Jurkat, Clone E6-1 (cell line): ENCODE results near the gene CHRM4.

Experiments
- DNase-seq: peaks from one replicate; pipeline ENCODE4 v3.0.0-alpha.2; 2011; ENCODE audit warnings: low read depth, low spot score
- H3K4me3 ChIP-seq: 2 replicates; pipeline ENCODE4 v1.5.1; 2011; ENCODE audit warnings: mild to moderate bottlenecking, low read length, control low read depth, moderate library complexity

CHRM4 gene

DNA sequence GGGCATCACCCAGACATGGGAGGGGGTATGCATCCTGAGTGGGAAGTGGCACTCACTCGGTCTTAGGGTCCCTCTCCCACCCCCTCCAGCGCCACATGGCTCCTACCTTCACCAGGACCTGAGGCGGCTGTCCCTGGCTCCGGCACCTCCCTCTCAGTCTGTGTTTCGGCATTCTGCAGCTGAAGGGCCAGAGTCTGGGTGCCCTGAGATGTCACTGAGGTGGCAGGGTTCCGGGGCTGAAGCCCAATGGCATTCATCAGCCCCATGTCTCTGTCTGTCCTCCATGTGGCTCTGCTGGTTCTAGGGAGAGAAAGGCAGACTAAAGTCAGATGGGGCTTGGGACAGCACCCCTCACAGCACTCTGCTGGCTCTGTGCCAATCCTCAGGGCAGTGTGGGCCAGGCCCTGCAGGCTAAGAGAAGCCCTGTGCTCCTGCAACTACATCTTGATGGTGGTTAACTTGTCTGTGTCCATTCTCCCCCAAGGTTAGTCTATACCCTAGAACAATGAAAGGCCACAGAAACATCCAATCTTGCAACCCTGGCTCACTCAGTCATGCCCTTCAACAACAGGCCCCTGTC, 16.9 kb upstream of the CHRM4 start:
- no peak overlapping the region for H3K4me3 ChIP-seq
- no peak for DNase-seq

- no peak overlapping the region for H3K4me3 ChIP-seq
- no peak for DNase-seq
Observed at GRCh38 chr11:46407635-46408034, 16.1 kb upstream of the CHRM4 start.

- no peak overlapping the region for H3K4me3 ChIP-seq
- DNase-seq: no peak
Observed at GRCh38 chr11:46404476-46405017, 13.0 kb upstream of the CHRM4 start.

DNA sequence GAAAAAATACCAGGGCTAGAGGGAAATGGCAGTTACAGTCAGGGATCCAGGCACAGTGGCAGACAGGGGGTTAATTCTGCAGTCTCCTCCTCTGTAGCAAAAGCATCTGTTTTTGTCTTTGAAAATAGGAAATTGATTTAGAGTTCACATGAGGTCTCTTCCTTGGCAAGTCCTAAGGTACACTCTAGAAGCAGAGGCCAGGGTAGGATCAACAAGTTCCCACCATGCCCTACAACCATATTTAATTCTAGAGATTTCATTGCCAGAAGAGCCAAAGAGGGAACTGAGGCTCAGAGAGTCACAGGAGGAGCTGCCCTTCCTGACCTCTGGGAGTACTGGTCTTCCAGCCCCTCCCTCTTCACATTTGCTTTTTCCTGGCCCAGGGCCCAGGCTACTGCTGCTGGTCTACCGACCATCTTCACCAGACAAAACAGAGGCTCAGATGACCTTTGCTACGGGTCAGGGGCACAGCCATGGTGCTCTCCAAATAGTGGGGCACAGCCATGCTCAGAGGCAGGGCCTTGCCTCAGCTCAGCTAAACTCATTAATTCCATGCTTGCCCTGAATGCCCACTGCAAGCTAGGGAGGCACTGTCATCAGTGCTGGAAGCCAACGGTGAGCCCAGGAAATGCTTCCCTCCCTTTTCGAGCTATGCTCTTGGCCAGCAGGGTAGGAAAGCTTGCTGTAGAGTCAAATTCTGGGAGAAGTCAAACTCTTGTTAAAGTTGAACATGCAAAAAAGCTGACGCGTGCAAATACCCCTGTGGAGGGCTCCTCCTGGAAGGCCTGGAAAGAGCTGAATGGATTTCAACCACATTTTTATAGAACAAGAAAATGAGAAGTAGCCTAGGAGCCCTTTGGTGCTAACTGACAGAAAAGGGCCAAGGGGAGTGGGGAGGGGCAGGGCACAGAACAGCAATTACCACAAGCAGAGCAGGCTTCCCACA, 11.7 kb upstream of the CHRM4 start:
- DNase-seq: no peak
- no peak overlapping the region for H3K4me3 ChIP-seq

GRCh38 chr11:46397526-46397925, 6.0 kb upstream of the CHRM4 start:
- no peak overlapping the region for H3K4me3 ChIP-seq
- no peak for DNase-seq

GRCh38 chr11:46393759-46394158, 2.2 kb upstream of the CHRM4 start:
- no peak for DNase-seq
- no peak overlapping the region for H3K4me3 ChIP-seq

DNA sequence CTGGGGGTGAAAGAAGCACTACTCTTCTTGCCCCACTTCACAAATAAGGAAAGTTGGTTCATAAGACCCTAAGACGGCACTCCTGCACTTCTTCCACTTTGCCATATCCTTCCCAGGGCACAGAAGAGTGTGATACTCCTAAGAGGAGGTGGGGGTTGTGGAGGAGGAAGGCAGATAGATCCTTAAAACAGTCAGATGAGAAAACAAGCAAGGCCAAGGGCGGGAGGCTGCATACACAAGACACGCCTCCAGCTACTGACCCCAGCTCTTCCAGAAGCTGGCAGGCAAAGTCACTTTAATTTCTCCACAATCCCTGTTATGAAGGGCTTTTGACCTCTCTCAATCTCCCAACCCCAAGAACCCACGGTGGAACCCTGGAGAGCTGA, 1.6 kb upstream of the CHRM4 start:
- no peak for DNase-seq
- H3K4me3 ChIP-seq: no peak overlapping the region

DNA sequence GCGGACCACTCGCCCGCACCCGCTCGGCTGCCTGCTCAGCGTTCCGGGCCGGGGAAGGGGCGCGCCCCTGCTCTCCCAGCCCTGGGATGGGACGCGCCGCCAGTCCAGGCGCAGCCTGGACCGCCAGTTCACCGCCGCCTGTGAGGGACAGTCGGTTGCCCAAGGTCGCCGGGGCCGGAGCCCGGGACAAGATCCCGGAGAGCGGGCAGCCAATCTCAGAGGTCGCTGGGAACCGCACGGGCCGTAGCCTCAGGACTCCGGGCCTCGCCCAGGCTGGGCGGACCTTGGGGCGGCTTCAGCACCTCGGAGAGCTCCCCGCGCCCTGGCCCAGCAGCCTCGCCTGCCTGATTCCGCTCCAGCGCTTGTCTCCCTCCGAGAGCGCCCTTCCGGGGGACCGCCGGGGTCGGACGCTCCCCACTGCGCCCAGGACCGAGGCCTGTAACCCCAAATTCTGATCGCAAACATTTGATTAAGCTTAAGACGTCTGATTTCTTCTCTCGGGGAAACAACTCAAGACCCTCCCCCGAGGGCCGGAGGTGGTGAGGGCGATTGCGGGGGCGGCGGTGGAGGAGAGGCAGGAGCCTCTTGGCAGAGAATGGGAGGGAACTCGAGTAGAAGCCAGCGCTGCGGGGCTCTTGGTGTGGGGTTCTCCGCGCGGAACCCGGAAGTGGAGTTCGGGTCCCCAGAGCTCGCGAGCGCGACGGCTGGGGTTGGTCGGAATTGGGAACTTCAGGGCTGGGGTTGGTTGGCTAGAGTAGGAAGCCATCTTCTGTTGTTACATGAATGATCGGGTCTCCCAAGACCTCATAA, 1.1 kb upstream of the CHRM4 start:
- H3K4me3 ChIP-seq: no peak overlapping the region
- no peak for DNase-seq

- H3K4me3 ChIP-seq: peak overlapping the region; percentile 33
- no peak for DNase-seq
Observed at GRCh38 chr11:46391186-46391577, 394 bp downstream of the CHRM4 start.

DNA sequence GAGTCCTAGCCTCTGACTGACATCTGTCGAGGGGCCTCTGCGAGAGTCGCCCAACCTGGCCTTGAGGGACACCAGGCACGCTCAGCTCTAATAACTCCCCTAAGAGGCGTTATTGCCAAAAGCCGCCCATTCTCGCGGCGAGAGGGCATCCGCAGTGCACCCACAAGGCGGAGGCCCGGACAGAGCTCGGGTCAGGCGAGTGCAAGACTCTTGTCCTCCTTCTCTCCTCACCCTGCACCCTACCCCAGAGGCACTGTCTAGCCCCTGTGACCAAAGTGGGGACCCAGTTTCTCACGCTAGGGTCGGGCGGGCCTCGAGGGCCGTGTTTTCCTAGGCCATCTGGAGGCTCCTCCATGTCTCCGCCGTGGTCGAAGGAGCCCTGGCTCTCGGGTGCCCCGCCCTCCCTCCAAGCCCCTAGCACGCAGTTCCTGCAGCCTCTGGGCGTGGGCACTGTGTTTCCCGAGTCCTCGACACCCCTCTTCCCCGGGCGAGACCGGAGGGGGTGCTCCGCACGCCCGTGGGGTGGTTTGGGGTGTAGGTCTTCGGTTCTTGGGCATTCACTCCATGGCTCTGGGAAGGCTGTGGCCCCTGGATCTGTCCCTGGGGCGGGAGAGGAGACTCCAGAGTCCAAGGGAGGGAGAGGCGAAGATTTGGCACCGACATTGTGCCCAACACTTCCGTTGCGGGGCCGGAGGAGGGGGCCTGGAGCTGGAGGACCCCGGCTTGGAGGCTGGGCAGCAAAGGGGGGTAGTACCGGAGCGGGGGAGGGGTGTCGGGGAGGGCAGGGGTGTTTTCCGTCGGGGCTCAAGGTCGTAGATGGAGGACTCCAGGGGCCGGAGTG, 1.0 kb downstream of the CHRM4 start:
- H3K4me3 ChIP-seq: no peak overlapping the region; the same call in 1 of the 2 replicates
- DNase-seq: no peak

DNA sequence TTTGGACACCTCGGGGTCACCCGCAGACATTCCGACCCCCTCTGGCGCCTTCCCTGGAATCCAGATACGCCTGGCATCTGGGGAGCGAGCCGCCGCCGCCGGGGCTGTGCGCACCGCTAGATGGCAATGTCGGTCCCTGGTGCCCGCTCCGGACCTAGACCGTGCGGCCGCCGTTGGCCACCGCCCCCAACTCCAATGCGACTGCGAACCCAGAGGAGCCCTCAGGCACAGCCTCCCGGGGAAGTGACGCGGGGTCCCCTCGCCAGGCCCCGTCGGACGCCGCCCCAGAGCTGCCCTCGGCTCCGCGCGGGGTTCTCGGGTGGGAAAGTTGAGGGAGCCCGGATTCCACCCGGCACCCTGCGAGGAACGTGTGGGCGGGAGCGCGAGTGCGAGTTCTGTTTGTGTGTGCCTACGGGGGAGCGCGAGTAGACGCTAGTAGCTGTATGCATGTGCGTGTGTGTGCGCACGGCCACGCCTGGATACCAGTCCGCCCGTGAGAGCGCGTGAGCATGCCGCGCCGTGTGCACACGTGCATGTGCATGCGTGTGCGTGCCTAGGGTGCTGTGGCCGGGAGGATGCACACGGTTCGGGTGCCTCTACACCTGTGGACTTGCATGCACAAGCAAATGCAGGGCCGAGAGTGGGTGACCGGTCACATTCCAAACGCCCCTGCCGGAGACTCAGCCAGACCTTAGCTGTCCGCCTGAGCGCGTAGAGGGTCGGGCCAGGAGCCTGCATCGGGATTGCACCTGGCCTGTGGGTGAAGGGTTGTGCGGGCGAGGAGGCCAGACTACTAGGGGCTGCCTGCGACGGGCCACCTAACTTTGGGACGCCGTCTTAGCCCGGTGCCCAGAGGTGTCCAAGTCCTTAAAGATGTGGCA, 1.9 kb downstream of the CHRM4 start:
- no peak for DNase-seq
- H3K4me3 ChIP-seq: peak overlapping the region; percentile 41

GRCh38 chr11:46388619-46389449, 2.7 kb downstream of the CHRM4 start:
- no peak for DNase-seq
- H3K4me3 ChIP-seq: no peak overlapping the region

GRCh38 chr11:46387919-46388618, 3.5 kb downstream of the CHRM4 start:
- no peak for DNase-seq
- H3K4me3 ChIP-seq: no peak overlapping the region

DNA sequence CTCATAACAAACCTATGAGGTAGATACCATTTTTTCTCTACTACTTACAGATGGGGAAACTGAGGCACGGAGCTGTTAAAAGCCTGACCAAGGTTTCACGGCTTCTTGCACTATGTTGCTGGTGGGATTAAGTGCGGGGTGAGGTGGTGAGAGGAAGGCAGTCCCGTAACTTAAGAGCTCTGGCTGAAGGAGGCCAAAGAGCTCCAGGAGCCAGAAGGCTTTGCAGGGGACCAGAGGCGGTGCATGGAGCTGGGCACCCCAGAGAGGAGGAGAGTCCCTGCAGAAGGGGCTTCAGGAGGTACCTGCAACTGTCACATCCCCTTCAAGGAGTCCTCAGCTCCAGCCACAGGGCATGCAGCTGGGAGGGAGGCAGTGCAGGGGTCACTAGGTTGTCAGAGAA, 4.1 kb downstream of the CHRM4 start:
- no peak for DNase-seq
- H3K4me3 ChIP-seq: no peak overlapping the region

DNA sequence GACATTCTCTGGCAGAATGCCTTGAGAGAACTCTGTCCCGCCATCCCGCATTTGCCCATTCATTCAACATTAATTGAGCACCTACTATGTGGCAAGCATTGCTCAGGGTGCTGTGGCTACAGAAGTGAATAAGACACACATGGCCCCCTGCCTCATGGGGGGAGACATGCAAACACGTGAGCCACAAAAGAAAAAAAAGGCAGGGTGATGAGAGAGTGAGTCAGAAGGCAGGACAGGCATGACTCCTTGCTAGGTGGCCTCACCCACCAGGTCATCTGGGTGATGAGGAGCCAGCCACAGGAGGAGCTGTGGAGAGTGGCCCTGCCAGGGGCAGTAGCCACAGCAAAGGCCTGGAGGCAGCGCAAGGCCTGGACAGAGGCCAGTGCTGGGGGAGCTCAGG, 4.9 kb downstream of the CHRM4 start:
- DNase-seq: no peak
- H3K4me3 ChIP-seq: no peak overlapping the region

GRCh38 chr11:46386005-46386578, 5.5 kb downstream of the CHRM4 start:
- H3K4me3 ChIP-seq: no peak overlapping the region
- DNase-seq: no peak
